Prostate gland (tissue), 2 donors: ENCODE data around the gene FTSJ3.

Experiments
- POLR2AphosphoS5 ChIP-seq: sonication (generic); formaldehyde crosslinking; IDR thresholded peaks from one replicate; pipeline ENCODE4 v1.6.1; 2017; ENCODE audit warnings: antibody characterized with exemption
- TF ChIP-seq, protein P1 (sequence below), 4 experiments: fragments of 200-600 bp in 2 of 4; fragments of 450-650 bp in 2 of 4; sonication (generic) in 2 of 4; IDR thresholded peaks; 1 replicate in 3 of 4; 2 replicates in 1 of 4; pipeline ENCODE4 v1.5.1; 2016 to 2019; ENCODE audit warnings: antibody characterized with exemption in 4 of 4, mild to moderate bottlenecking in 2 of 4, moderate library complexity in 2 of 4

- TF ChIP-seq POLR2AphosphoS5 = no peak
- TF ChIP-seq, protein P1, sequence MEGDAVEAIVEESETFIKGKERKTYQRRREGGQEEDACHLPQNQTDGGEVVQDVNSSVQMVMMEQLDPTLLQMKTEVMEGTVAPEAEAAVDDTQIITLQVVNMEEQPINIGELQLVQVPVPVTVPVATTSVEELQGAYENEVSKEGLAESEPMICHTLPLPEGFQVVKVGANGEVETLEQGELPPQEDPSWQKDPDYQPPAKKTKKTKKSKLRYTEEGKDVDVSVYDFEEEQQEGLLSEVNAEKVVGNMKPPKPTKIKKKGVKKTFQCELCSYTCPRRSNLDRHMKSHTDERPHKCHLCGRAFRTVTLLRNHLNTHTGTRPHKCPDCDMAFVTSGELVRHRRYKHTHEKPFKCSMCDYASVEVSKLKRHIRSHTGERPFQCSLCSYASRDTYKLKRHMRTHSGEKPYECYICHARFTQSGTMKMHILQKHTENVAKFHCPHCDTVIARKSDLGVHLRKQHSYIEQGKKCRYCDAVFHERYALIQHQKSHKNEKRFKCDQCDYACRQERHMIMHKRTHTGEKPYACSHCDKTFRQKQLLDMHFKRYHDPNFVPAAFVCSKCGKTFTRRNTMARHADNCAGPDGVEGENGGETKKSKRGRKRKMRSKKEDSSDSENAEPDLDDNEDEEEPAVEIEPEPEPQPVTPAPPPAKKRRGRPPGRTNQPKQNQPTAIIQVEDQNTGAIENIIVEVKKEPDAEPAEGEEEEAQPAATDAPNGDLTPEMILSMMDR (IDR thresholded peaks at IDR 0.05) = no peak
Measured at GRCh38 chr17:63819585-63820537, 7.6 kb downstream of the FTSJ3 start.
